Fibroblast of lung (primary cell): Measurements from ENCODE around the gene IBSP.

ENCODE experiments used
- CTCF ChIP-seq, 2 donors: IDR thresholded peaks in 1 of 2; conservative IDR thresholded peaks in 1 of 2; 1 replicate in 1 of 2; 2 replicates in 1 of 2; pipeline ENCODE4 v1.5.1; 2011 to 2012; ENCODE audit warnings: low read length in 2 of 2, control low read depth in 1 of 2, inconsistent platforms in 1 of 2, low read depth in 1 of 2, mild to moderate bottlenecking in 1 of 2
- EZH2 ChIP-seq: IDR thresholded peaks from 2 replicates; pipeline ENCODE4 v1.5.1; 2012; ENCODE audit warnings: low read length, control low read depth, mild to moderate bottlenecking; ENCODE audit errors: missing control alignments

- TF ChIP-seq CTCF (conservative IDR thresholded peaks at IDR 0.05 in 1 of 2, IDR thresholded peaks at IDR 0.05 in 1 of 2; ENCODE audit: low read depth in 1 of 2, low read length in 2 of 2) (no peak), EZH2 (no peak)
Measured at GRCh38 chr4:87806520-87806919, 7.2 kb downstream of the IBSP start.
